Effector CD4-positive, alpha-beta T cell (primary cell): Measurements from ENCODE around the gene DDX1.

Source experiments
- DNase-seq: peaks from one replicate; pipeline ENCODE4 v3.0.0-alpha.2; 2020

Gene DDX1

GRCh38 chr2:15665067-15665942 lies 73.6 kb downstream of the DDX1 start:
- no peak for DNase-seq

DNA sequence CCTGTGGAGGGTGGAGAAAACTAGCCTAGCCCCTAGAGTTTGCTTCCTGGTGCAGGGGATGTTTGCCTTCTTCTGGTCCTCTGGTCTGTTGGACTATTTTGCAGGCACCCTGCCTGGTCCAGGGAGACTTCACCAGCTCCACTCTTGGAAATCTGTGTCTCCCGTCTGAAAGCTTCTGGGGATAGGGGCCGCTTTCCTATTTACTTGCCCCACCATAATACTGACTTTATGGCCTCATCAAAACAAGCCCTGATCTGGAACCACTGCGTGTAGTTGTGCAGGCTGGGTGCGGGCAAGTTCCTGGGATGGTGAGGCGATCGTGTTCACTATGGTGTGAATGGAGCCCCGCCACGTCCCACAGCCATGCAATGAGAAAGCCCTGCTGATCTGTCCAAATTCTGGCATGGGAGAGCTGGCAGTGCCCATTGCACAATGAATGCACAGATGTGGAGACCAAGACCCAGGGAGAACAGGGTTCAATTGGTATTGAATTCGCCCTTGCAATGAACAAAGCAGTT lies 74.3 kb downstream of the DDX1 start:
- no peak for DNase-seq

DNA sequence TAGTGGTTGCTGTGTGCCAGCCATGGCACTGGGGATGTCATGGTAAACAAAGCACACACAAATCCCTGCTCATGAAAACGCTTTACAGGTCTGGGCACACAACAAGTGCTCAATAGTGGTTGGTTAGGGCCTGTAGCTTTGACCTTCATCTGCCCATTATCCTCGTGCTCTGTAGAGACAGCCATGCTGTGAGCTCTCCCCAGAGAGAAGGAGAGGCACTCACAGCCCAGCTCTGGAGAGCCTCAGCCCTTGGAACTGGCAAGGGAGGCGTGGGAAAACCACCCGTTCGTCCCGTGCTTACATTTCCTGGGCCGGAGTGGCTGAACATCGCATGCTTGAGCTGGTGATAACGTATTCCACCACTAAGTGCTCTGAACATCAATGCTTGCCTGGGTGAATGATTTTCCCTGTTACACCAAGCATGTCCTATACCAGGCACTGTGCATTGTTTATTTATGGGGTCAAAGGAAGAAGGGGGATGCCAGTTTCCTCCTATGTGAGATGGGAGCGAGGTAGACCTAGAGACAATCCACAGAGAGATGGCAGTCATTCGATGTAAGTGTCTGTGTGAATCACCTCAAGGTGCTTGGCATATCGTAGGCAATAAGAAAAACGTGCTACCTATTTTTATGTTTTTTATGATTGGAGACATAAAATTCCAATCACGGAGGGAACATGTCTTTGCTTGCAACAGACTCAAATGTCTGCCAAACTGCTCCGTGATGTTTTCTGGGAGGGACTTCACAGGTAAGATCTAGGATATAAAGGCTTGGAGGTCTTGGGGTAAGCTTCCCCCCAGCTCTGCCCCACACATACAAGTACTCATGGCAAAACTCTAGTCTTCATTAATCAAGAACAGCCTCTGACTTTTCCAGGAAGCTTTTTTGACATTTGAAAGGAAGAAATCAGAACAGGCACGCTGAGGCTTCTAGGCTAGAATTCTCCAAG lies 75.5 kb downstream of the DDX1 start:
- no peak for DNase-seq

DNA sequence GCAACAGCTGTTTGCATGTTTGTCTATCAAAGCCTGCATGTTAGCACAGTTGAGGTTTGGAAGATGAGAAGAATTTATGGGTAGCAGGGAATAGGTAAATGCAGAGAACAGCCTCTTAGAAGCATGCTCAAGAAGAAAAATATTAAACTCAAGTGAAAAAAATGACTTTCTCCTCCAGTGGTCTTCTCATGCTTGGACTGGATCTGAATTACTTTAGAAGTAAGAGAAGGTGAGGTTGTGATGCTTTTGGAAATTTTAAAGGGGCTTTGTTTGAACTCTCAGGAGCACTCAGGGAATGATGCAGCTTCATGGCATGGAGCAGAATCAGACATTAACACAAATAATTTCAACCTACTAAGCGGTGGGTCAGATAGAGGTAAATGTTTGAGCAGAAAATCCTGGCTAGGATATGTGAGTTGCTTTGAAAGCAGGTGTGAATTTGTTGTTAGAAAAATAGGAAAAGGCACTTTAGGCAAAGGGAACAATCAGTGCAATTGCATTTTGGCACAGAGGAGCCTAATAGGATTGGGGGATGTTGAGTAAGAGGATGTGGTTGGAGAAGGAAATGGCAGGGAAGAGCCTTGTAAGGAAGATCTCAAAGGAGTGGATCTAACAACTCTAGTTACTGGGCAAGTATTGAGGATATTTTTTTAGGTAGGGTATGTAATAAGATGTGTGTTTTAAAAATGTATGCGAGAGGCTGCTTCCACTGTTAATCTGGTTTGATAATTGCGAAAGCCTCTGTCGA lies 76.3 kb downstream of the DDX1 start:
- DNase-seq, result no peak

DNA sequence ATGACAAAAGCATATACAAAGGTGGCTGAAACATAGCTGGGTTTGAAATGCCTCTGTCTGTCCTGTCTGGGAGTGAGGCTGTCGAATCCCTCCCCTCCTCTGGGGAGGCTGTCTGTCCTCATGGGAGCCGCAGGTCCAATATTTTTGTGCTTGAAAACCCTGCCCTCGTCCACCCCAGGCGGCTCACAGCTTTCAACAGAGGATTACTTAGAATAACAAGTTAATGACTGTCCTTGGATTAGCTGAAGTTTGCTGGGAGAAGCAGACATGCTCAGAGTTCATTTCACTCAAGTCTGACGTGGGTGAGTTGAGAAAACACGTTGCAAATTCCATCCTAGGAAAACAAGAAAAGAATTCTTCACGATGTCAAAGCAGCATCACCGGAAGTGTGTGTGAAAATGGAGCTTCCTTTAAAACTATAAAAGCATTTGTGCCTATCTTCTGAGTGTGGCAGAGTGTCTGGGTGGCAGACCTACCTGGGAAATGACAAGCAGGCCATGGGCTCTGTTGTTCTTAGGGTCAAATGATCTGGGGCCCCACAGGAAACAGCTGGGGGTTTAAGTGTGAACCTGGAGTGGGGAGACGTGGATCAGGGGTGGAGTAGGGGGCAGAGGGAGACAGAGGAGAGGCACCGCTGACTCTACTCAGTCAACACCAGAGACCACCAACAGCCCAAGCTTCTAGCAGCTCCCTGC lies 77.1 kb downstream of the DDX1 start:
- no peak for DNase-seq

DNA sequence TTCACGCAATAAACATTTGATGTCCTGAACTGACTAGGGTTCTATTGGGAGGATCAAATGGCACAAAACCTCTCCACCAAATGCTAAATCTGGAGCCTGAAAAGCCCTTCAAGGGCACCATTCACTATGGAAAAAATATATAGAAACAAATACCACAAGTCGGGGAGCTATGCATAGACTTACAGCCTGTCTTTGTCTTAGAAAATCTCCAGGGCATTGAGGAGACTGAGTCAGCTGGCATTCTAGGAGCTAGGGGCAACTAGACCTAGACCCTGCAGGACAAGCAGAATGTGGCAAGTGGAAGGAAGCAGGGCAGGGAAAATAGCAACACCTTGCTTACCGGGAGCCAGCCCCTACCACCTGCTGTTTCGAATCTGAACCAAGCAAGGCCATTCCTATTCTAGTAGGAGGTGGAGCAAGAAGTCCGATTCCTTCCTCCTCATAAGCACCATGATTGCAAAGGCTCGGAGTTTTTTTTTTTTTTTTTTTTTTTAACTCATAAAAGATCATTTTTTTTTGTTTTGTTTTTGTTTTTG lies 77.8 kb downstream of the DDX1 start:
- no peak for DNase-seq

- DNase-seq, result no peak
Measured at GRCh38 chr2:15670469-15670868, 78.8 kb downstream of the DDX1 start.

DNA sequence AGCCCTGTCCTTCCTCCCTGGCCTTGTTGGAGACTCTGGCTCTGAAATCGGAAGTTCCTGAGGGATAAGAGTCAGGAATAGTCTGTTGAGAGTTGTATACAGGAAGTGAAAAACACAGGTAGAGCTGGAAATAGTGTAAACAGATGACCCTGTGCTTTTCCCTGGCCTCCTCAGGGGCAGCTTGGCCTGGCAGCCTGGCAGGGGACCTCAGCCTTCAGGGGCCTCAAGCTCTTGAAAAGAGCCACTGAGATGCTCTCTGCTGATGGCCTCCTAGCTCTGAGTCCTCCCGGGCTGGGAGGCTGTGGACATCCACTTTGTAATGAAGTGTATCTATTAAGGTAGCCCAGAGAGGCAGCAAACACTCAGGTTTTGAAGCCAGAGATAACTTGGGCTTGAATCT lies 79.3 kb downstream of the DDX1 start:
- DNase-seq, result no peak

GRCh38 chr2:15671409-15671808 lies 79.7 kb downstream of the DDX1 start:
- DNase-seq, result no peak

- no peak for DNase-seq
Measured at GRCh38 chr2:15671842-15672815, 80.5 kb downstream of the DDX1 start.

GRCh38 chr2:15672961-15673918 lies 81.6 kb downstream of the DDX1 start:
- DNase-seq, result no peak

DNA sequence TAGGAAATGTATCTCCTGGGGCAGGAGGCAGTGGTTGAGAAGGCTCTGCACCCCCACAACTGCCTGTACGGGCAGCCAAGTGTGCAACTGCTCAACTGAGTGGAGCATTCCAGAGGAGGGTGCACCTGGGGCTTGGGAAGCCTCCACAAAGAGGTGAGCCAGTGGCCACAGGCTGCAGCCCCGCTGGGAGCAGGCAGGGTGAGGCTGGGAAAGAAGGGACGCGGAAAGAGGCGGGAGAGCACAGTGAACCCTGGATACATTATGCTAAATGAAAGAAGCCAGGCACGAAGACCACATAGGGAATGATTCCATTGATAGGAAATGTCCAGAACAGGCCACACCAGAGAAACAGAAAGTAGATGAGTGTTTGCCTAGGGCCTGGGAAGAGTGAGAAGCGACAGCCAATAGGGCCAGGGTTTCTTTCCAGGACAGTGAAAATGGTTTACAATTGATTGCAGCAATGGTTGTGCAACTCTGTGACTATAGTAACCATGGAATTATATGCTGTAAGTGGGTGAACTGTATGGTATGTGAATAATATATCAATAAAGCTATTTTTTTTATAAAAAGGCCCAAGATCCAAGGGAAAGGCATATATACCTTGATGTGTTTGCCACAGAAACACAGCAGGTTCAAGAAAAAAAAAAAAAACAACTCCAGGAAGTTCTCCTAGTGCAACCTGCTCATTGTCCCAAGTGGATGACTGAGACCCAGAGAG lies 82.4 kb downstream of the DDX1 start:
- DNase-seq, result no peak

- DNase-seq, result no peak
Measured at GRCh38 chr2:15674637-15675455, 83.2 kb downstream of the DDX1 start.

DNA sequence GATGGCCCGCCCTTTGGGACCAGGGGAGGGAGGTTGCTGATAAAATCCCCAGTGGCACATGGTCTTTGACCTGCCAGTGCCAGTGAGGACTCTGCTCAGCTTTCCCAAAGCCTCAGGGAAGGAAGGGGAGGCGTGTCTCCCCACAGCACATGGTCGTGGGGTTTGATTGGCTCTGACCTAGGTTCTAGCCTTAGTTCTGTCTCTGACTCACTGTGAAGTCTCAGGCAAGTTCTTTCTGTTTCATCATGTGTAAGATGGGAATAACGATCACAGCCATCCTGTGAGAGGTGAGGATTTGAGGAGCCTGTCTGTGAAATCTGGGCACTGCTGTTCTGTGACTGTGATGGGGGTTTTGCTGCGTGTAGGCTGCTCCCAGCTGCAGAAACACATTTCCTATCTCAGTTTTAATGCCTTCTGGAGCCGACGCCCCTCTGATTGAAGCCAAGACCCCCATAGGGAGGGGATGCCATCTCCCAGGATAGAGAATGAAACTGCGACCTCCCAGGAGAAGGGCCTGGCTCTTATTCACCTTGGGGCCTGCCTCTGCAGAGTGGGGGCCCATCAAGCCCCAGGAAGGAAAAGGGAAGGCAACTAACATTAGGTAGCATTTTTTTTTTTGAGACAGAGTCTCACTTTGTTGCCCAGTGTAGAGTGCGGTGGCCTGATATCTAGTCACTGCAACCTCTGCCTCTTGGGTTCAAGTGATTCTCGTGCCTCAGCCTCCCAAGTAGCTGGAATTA lies 84.0 kb downstream of the DDX1 start:
- no peak for DNase-seq

DNA sequence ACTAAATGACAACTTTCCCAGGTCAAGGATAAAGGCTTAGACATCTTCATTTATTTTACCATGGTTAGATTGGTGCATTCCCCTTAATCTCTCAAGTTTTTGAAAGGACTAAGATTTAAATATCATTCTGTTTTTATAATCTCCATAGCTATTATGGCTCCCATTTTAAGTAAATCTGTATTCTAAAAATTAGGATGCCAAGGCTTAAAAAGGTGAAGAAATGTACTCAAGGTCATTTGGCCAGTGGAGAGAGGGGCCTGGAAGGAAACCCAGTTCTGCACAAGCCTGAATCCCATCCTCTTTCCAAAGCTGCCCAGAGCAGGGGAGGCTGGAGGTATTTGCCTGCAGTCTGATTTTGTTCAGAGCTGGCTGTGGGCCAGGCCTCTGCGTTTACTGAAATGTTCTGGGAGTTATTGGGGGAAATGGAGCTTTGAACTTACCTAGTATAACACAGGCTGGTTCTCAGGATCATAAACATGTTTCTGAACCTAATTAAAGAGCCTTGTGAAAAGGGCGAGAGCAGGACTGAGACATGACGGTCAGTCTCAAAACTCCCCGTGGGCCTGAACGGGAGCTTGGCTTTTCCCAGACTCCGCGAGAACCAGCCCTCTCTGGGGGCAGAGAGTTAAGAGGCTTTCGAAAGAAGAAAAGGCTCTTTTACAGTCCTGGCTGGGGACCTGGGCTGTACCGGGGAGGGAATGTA lies 85.6 kb downstream of the DDX1 start:
- no peak for DNase-seq

GRCh38 chr2:15678346-15678745 lies 86.7 kb downstream of the DDX1 start:
- DNase-seq, result no peak
